Body of pancreas (tissue), 4 donors: ENCODE data around the gene SPANXN5. TPM values are rescaled to one million over a fixed set of nuclear protein-coding genes. Genes with fewer than 3 reads are reported as not detected.
"Not testable (repeated sequence)": the region's sequence is repeated elsewhere in the genome, so short reads cannot be mapped to it uniquely, and the experiment has no call there.

Source experiments
- ATAC-seq: fragments of 150-250 bp; one replicate; pipeline ENCODE4 v1.9.1; 2016
- DNase-seq, 4 donors: peaks; one replicate each; pipeline ENCODE4 v3.0.0-alpha.2; 2019
- H3K27ac ChIP-seq, 4 donors: fragments of 200-600 bp; sonication (generic); 1 replicate in 3 of 4; 2 replicates in 1 of 4; pipeline versions ENCODE4 v1.5.1 to v1.6.1; 2016 to 2019; ENCODE audit warnings: mild to moderate bottlenecking in 1 of 4, mixed read lengths in 1 of 4, moderate library complexity in 1 of 4
- H3K27me3 ChIP-seq, 2 donors: fragments of 200-600 bp; sonication (generic); one replicate each; pipeline ENCODE4 v1.6.0; 2016; ENCODE audit warnings: mild to moderate bottlenecking in 1 of 2
- H3K36me3 ChIP-seq, 2 donors: fragments of 200-600 bp; sonication (generic); replicated peaks in 1 of 2; 2 replicates each; pipeline ENCODE4 v1.5.1; 2016; ENCODE audit warnings: low read depth in 2 of 2; ENCODE audit not compliant: insufficient read depth in 1 of 2
- H3K4me1 ChIP-seq: fragments of 200-600 bp; sonication (generic); one replicate; pipeline ENCODE4 v1.6.0; 2016
- H3K4me3 ChIP-seq, 2 donors: fragments of 200-600 bp; sonication (generic); 1 replicate in 1 of 2; 2 replicates in 1 of 2; pipeline ENCODE4 v1.5.1; 2016 to 2019
- H3K9me3 ChIP-seq, 3 donors: fragments of 200-600 bp; sonication (generic); 1 replicate in 2 of 3; 2 replicates in 1 of 3; pipeline ENCODE4 v1.5.1; 2016
- POLR2A ChIP-seq, 3 donors: fragments of 450-650 bp; IDR thresholded peaks; one replicate each; pipeline ENCODE4 v1.6.1; 2016; ENCODE audit warnings: antibody characterized with exemption in 3 of 3, mild to moderate bottlenecking in 2 of 3
- WGBS, 2 donors: methylation state at CpG; one replicate each; pipeline ENCODE4 v1.1.5; 2017; 5-methylcytosine and 5-hydroxymethylcytosine counted together
- intact Hi-C: fragments of 100-400 bp; cut with DNase I; formaldehyde crosslinking; loops from one replicate; pipeline ENCODE4 v1.15.1; 2023
- total RNA-seq, 2 donors: library from RNA; depleted of rRNA; stranded (reverse); fragments of >200 nt; gene quantifications; one replicate each; pipeline ENCODE4 v1.1.0, GENCODE V29; 2016
- TF ChIP-seq, protein P1 (sequence below), 7 experiments: fragments of 450-650 bp in 4 of 7; fragments of 200-600 bp in 3 of 7; sonication (generic) in 3 of 7; IDR thresholded peaks; one replicate each; pipeline ENCODE4 v1.5.1; 2016 to 2019; ENCODE audit warnings: antibody characterized with exemption in 7 of 7

Gene SPANXN5
- total RNA-seq, 2 donors from 2014 or later, result not detected

DNA sequence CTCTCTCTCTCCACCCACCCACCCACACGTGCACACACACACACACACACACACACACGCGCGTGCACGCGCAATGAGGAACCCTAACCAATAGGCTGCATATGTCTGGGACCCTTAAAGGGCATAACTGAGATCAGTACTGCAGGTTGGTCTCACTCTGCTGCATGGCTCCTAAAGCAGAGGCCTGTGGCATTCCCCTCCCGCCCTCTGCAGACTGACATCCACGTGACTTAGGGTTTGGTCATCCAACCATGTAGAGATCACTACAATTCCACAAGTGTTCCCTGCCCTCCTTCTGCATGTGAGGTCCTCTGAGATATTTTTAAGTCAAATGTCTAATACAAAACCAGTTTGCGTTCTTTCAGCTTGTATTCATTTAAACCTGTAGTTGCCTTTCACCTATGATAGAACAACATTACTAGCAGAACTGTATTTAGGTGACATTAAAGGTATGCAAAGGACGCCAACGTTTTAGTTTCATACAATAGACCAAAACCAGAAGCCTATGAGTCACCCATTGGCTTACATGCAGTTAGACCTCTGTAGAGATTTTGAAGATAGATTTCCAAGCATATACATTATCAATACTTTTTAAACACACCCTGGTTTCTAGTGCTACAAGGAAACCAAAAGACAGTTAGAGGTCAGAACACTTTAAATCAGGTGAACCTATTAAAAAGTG is 24.0 kb upstream of the SPANXN5 start:
- no peak for ATAC-seq
- intact Hi-C loops, result no loop called here
- Histone ChIP-seq H3K27ac (no peak overlapping the region), H3K4me3 (no peak overlapping the region), H3K4me1 (no peaks in the 10 kb centered on the region), H3K9me3 (no peaks in the 10 kb centered on the region), H3K27me3 (no peaks in the 10 kb centered on the region), H3K36me3 (no peaks in the 10 kb centered on the region)
- TF ChIP-seq POLR2A (IDR thresholded peaks at IDR 0.05), result no peak
- TF ChIP-seq, protein P1, sequence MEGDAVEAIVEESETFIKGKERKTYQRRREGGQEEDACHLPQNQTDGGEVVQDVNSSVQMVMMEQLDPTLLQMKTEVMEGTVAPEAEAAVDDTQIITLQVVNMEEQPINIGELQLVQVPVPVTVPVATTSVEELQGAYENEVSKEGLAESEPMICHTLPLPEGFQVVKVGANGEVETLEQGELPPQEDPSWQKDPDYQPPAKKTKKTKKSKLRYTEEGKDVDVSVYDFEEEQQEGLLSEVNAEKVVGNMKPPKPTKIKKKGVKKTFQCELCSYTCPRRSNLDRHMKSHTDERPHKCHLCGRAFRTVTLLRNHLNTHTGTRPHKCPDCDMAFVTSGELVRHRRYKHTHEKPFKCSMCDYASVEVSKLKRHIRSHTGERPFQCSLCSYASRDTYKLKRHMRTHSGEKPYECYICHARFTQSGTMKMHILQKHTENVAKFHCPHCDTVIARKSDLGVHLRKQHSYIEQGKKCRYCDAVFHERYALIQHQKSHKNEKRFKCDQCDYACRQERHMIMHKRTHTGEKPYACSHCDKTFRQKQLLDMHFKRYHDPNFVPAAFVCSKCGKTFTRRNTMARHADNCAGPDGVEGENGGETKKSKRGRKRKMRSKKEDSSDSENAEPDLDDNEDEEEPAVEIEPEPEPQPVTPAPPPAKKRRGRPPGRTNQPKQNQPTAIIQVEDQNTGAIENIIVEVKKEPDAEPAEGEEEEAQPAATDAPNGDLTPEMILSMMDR (IDR thresholded peaks at IDR 0.05), result no peak
- no peak for DNase-seq
- WGBS, 2 donors, result 73 to 77% methylated on average over 4 to 11 of the region's 11 CpGs

DNA sequence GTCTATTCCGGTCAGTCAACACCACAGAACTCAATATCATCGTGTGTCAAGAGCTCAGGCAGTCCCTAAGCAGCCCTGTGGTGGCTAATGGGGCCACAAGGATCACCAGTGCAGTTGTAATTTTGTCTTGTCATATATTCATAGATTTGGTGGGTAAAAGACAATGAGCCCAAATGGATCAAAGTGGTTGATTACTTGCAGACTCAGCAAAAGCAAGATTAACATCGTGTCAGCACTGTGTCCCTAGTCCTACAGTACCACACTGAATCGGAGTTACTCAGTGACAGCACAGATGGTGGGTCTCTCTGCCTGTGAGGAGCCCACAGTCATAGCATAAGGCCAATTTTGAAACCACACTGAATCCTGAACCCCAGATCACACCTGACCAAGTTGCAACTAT is 22.6 kb upstream of the SPANXN5 start:
- ATAC-seq, result no peak
- TF ChIP-seq, protein P1 (IDR thresholded peaks at IDR 0.05), result no peak
- TF ChIP-seq POLR2A (IDR thresholded peaks at IDR 0.05), result no peak
- WGBS, 2 donors, result 88 to 94% methylated on average over 2 to 4 of the region's 4 CpGs

DNA sequence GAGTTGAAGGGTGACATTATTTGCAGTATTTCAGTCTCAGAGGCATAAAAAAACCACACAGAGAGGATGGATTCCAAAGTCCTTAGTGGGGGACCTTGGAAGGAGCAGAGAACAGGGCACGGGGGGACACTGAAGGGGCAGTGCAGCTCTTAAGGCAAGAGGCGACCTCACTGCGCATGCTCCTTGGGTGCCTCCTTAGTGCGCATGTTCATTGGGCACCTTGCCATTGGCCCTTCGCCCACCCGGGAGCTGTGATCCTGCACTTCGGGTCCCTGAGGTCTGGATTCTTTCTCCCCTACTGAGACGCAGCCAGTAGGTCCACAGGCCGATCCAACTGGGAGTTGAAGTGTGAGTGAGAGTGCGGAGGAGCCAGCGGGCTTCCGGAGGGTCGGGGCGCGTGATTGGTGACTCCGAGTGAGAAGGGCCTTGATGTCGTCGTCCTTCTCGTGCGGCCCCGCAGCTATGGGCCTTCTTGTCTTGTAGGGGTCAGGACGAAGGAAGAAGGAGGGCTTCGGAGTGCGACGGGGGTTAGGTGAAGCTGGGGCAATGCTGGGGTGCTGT is 13.9 kb upstream of the SPANXN5 start, which contains the start of gene XAGE5:
XAGE5 (plus strand) TSS at position 223 of the 561 bp plus-strand sequence. CDS start 1,280 bp downstream, outside the sequence.
- no peak for TF ChIP-seq POLR2A (IDR thresholded peaks at IDR 0.05)
- TF ChIP-seq, protein P1 (IDR thresholded peaks at IDR 0.05), result no peak
- no peak within 1 kb of the TSS for H3K27ac ChIP-seq
- H3K4me1 ChIP-seq, result no peaks in the 10 kb centered on the region
- 73 to 90% methylated on average over 3 to 18 of the region's 25 CpGs for WGBS, 2 donors
- DNase-seq (no peak), ATAC-seq (no peak)
- no peaks in the 10 kb centered on the region for H3K9me3 ChIP-seq
- no peaks in the 10 kb centered on the region for H3K36me3 ChIP-seq
- intact Hi-C loops, result no loop called here
- H3K4me3 ChIP-seq, result no peak within 1 kb of the TSS
- H3K27me3 ChIP-seq, result no peaks in the 10 kb centered on the region

More for the DNA sequence above, 22.6 kb upstream of the SPANXN5 start:
- no peak for DNase-seq
- Histone ChIP-seq H3K27ac (no peak overlapping the region), H3K4me1 (no peaks in the 10 kb centered on the region), H3K36me3 (no peaks in the 10 kb centered on the region), H3K4me3 (no peak overlapping the region), H3K9me3 (no peaks in the 10 kb centered on the region), H3K27me3 (no peaks in the 10 kb centered on the region)
- intact Hi-C loops, result no loop called here

DNA sequence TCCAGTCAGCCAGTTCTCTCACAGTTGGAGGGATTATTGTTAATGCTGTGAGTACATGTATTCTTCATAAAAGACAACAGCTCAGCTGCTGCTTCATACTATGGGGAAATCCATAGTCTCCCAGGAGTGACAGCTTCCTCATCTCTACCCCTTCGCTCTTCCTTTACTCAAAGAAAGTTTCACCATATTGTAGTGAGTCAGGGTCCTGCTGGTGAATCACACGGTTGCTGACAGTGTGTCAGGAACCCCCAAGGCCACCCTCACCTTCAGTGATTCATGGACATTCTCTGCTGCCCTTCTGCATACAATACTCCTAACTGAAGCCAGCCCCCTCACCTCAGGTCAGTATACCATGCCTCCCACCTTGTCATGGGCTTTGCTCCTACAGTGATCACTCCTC is 7.6 kb upstream of the SPANXN5 start:
- H3K36me3 ChIP-seq, ATAC-seq, H3K4me3 ChIP-seq, H3K9me3 ChIP-seq, H3K27ac ChIP-seq, DNase-seq, H3K4me1 ChIP-seq, intact Hi-C loops, H3K27me3 ChIP-seq: not testable (repeated sequence)
- WGBS, 2 donors, result 51 to 71% methylated on average over 2 of the region's 2 CpGs

DNA sequence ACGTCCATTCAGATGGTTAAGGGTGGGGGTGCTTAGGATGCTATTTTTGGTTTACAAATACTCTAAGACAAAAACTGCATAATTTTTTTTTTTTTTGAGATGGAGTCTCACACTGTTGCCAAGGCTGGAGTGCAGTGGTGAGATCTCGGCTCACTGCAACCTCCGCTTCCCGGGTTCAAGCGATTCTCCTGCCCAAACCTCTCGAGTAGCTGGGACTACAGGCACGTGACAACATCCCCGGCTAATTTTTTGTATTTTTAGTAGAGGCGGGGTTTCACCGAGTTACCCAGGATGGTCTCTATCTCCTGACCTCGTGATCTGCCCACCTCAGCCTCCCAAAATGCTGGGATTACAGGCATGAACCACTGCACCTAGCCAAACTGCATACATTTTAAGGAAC is 23.7 kb downstream of the SPANXN5 start:
- H3K27ac ChIP-seq, H3K4me1 ChIP-seq, H3K9me3 ChIP-seq, DNase-seq, ATAC-seq, H3K27me3 ChIP-seq, intact Hi-C loops, H3K36me3 ChIP-seq, H3K4me3 ChIP-seq: not testable (repeated sequence)
- WGBS, 2 donors, result 67 to 73% methylated on average over 3 to 7 of the region's 11 CpGs

DNA sequence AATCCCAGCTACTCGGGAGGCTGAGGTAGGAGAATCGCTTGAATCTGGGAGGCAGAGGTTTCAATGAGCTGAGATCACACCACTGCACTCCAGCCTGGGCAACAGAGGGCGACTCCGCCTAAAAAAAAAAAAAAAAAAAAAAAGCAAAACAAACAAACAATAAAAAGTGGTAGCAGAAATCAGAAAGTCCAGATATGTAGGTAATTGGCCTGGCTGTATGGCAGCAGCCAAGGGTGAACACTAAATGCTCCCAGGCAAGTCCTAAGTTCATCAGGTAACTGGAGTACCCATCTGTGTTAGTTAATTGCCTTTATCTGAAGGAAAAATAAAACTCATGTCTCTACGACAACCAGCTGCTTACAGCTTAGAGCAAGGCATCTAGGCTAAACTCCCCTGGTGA is 31.2 kb downstream of the SPANXN5 start:
- DNase-seq, ATAC-seq, H3K9me3 ChIP-seq, H3K4me1 ChIP-seq, intact Hi-C loops, H3K4me3 ChIP-seq, H3K27ac ChIP-seq, H3K27me3 ChIP-seq, H3K36me3 ChIP-seq: not testable (repeated sequence)
- no CpG with 5 or more reads among the region's 5 CpGs for WGBS, 2 donors

DNA sequence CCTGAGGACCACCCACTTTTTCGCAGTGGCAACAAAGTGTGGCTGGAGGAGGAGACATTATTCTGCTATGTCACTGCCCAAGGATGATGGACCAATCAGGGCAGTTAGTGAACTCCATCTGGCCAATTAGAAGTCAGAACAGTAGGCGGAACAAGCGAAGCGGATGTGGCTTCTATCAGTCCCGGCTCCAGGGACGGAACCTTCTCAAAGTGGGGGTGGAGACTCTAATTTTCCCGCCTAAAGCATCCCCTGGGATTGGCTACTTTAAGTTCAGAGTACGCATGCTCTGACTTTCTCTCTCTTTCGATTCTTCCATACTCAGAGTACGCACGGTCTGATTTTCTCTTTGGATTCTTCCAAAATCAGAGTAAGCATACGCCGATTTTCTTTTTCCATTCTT is 46.3 kb downstream of the SPANXN5 start, which contains the start of gene SSX2B:
SSX2B (plus strand) TSS at position 301 of the 400 bp plus-strand sequence. CDS start 1,429 bp downstream, outside the sequence.
- WGBS, 2 donors, result no CpG with 5 or more reads among the region's 13 CpGs
- H3K27ac ChIP-seq, result not testable (repeated sequence)

More for the DNA sequence above, 46.3 kb downstream of the SPANXN5 start, which contains the start of gene SSX2B:
- ATAC-seq, H3K36me3 ChIP-seq, intact Hi-C loops, H3K4me1 ChIP-seq, H3K27me3 ChIP-seq, DNase-seq, H3K4me3 ChIP-seq, H3K9me3 ChIP-seq: not testable (repeated sequence)
